GM19351 (cell line): ENCODE results near the gene C11orf24.
"Not testable (repeated sequence)": the region's sequence is repeated elsewhere in the genome, so short reads cannot be mapped to it uniquely, and the experiment has no call there.

Source experiments
- ATAC-seq: cut with Tn5 transposase; IDR thresholded peaks from one replicate; pipeline ENCODE4 v1.9.1; 2021; ENCODE audit warnings: mild to moderate bottlenecking, moderate library complexity; ENCODE audit not compliant: unreplicated experiment

C11orf24 gene

GRCh38 chr11:68300076-68300830, 28.5 kb upstream of the C11orf24 start:
- ATAC-seq: no peak

GRCh38 chr11:68299517-68299879, 27.7 kb upstream of the C11orf24 start:
- ATAC-seq: not testable (repeated sequence)

GRCh38 chr11:68298659-68299516, 27.1 kb upstream of the C11orf24 start:
- no peak for ATAC-seq

- ATAC-seq: no peak
Observed at GRCh38 chr11:68297812-68298658, 26.3 kb upstream of the C11orf24 start.

GRCh38 chr11:68297494-68297811, 25.7 kb upstream of the C11orf24 start:
- no peak for ATAC-seq

- ATAC-seq: no peak
Observed at GRCh38 chr11:68297052-68297378, 25.2 kb upstream of the C11orf24 start.

GRCh38 chr11:68296344-68297051, 24.7 kb upstream of the C11orf24 start:
- ATAC-seq: no peak

- ATAC-seq: no peak
Observed at GRCh38 chr11:68295940-68296339, 24.2 kb upstream of the C11orf24 start.

- no peak for ATAC-seq
Observed at GRCh38 chr11:68295271-68295670, 23.5 kb upstream of the C11orf24 start.

- no peak for ATAC-seq
Observed at GRCh38 chr11:68293708-68294107, 21.9 kb upstream of the C11orf24 start.

GRCh38 chr11:68289456-68289855, 17.7 kb upstream of the C11orf24 start:
- ATAC-seq: no peak

- ATAC-seq: no peak
Observed at GRCh38 chr11:68287419-68287818, 15.6 kb upstream of the C11orf24 start.

GRCh38 chr11:68284588-68284987, 12.8 kb upstream of the C11orf24 start:
- ATAC-seq: not testable (repeated sequence)

- ATAC-seq: no peak
Observed at GRCh38 chr11:68282861-68283230, 11.1 kb upstream of the C11orf24 start.

- peak; percentile 51 for ATAC-seq
Observed at GRCh38 chr11:68282141-68282860, 10.5 kb upstream of the C11orf24 start.

- no peak for ATAC-seq
Observed at GRCh38 chr11:68279676-68280075, 7.9 kb upstream of the C11orf24 start.

GRCh38 chr11:68276861-68277260, 5.1 kb upstream of the C11orf24 start:
- no peak for ATAC-seq

- no peak for ATAC-seq
Observed at GRCh38 chr11:68275721-68276507, 4.1 kb upstream of the C11orf24 start.

GRCh38 chr11:68274306-68274705, 2.5 kb upstream of the C11orf24 start:
- ATAC-seq: no peak
